DOHH2 (cell line): Measurements from ENCODE around the gene SMARCAD1.

ENCODE experiments used
- CTCF ChIP-seq: fragments of 200-600 bp; sonication (generic); IDR thresholded peaks from one replicate; pipeline ENCODE4 v1.5.1; 2014; ENCODE audit warnings: antibody characterized with exemption, mild to moderate bottlenecking, low read depth, low read length; ENCODE audit not compliant: poor library complexity, severe bottlenecking
- EZH2phosphoT487 ChIP-seq: fragments of 200-600 bp; sonication (generic); IDR thresholded peaks from 2 replicates; pipeline ENCODE4 v1.6.1; 2017; ENCODE audit warnings: borderline replicate concordance, mild to moderate bottlenecking, antibody characterized with exemption, low read length, moderate library complexity, mixed read lengths

- TF ChIP-seq CTCF (no peak), EZH2phosphoT487 (no peak)
Observed at GRCh38 chr4:94175553-94176261, 32.0 kb upstream of the SMARCAD1 start.
